Activated CD4-positive, alpha-beta T cell treated with anti-CD3 and anti-CD28 coated beads, Interleukin-2, amount 50 U/mL, for 48 hours (primary cell): Measurements from ENCODE around the gene CHRNB2.

ENCODE experiments used
- DNase-seq, 2 experiments: peaks; one replicate each; pipeline ENCODE4 v3.0.0-alpha.2; 2020

CHRNB2 gene

GRCh38 chr1:154582885-154583284 lies 15.3 kb downstream of the CHRNB2 start:
- DNase-seq, result no peak

GRCh38 chr1:154583773-154584172 lies 16.2 kb downstream of the CHRNB2 start:
- DNase-seq, result no peak

GRCh38 chr1:154584267-154584994 lies 16.9 kb downstream of the CHRNB2 start:
- DNase-seq, result no peak

- no peak for DNase-seq
Observed at GRCh38 chr1:154586231-154586630, 18.7 kb downstream of the CHRNB2 start.

- DNase-seq, result no peak
Observed at GRCh38 chr1:154586641-154587040, 19.1 kb downstream of the CHRNB2 start.

GRCh38 chr1:154589780-154590179 lies 22.2 kb downstream of the CHRNB2 start:
- peak in 1 of 2 experiments; percentile 22 for DNase-seq

GRCh38 chr1:154590756-154591155 lies 23.2 kb downstream of the CHRNB2 start:
- DNase-seq, result no peak

- DNase-seq, result no peak
Observed at GRCh38 chr1:154591206-154591605, 23.6 kb downstream of the CHRNB2 start.

- DNase-seq, result no peak
Observed at GRCh38 chr1:154593390-154593789, 25.8 kb downstream of the CHRNB2 start.

GRCh38 chr1:154594811-154595210 lies 27.2 kb downstream of the CHRNB2 start:
- no peak for DNase-seq

- DNase-seq, result no peak
Observed at GRCh38 chr1:154595621-154596020, 28.0 kb downstream of the CHRNB2 start.

- DNase-seq, result no peak
Observed at GRCh38 chr1:154598871-154599635, 31.5 kb downstream of the CHRNB2 start.

- DNase-seq, result no peak
Observed at GRCh38 chr1:154599658-154600057, 32.1 kb downstream of the CHRNB2 start.

GRCh38 chr1:154603317-154603716 lies 35.7 kb downstream of the CHRNB2 start:
- DNase-seq, result no peak

- DNase-seq, result no peak
Observed at GRCh38 chr1:154605534-154605933, 38.0 kb downstream of the CHRNB2 start.

- DNase-seq, result no peak
Observed at GRCh38 chr1:154607106-154607608, 39.6 kb downstream of the CHRNB2 start.

GRCh38 chr1:154607609-154608396 lies 40.2 kb downstream of the CHRNB2 start, which contains the start of gene ADAR:
Gene ADAR, minus strand, starts transcription at chr1:154608186. Its CDS starts 180 bp downstream, at chr1:154608006.
- DNase-seq, result peak; percentile 89 to 93

- DNase-seq, result peak; percentile 40 to 50
Observed at GRCh38 chr1:154608397-154609270, 41.1 kb downstream of the CHRNB2 start.

GRCh38 chr1:154609398-154610380 lies 42.1 kb downstream of the CHRNB2 start:
- DNase-seq, result peak; percentile 54 to 67

GRCh38 chr1:154611150-154611862 lies 43.7 kb downstream of the CHRNB2 start:
- no peak for DNase-seq
